HEK293 (cell line): Measurements from ENCODE around the gene TNS1.

Source experiments
- CTCF ChIA-PET: fragments of 350-600 bp; formaldehyde crosslinking; extraction: SDS; loops from one replicate; lab custom pipeline; 2021; ENCODE audit warnings: antibody characterized with exemption; lab: Yijun Ruan, JAX
- POLR2A ChIA-PET: fragments of 300-600 bp; formaldehyde crosslinking; extraction: SDS; loops from one replicate; lab custom pipeline; 2020; ENCODE audit warnings: antibody characterized with exemption, inconsistent platforms; lab: Yijun Ruan, JAX
- H3K27ac ChIP-seq: fragments of 200-500 bp; sonication (Bioruptor generic); 2 replicates; pipeline ENCODE4 v1.5.1; 2014; ENCODE audit warnings: low read depth, low read length, control low read depth, inconsistent platforms; ENCODE audit errors: extremely low read depth
- H3K36me3 ChIP-seq, 2 experiments: fragments of 200-500 bp in 1 of 2; sonication (Bioruptor generic) in 1 of 2; 1 replicate in 1 of 2; 2 replicates in 1 of 2; pipeline ENCODE4 v1.5.1; 2014 to 2017; ENCODE audit warnings: inconsistent platforms in 2 of 2, low read length in 2 of 2; ENCODE audit not compliant: control insufficient read depth in 2 of 2, insufficient read depth in 1 of 2
- H3K4me1 ChIP-seq: fragments of 200-500 bp; sonication (Bioruptor generic); 2 replicates; pipeline ENCODE4 v1.5.1; 2014; ENCODE audit warnings: mild to moderate bottlenecking, low read length, inconsistent platforms; ENCODE audit not compliant: control insufficient read depth, insufficient read depth
- H3K4me3 ChIP-seq: 2 replicates; pipeline ENCODE4 v1.5.1; 2011; ENCODE audit warnings: low read depth, mild to moderate bottlenecking, control low read depth, low read length, moderate library complexity
- H3K9me3 ChIP-seq: fragments of 200-500 bp; sonication (Bioruptor generic); 2 replicates; pipeline ENCODE4 v1.5.1; 2014; ENCODE audit warnings: low read depth, low read length, inconsistent platforms; ENCODE audit not compliant: control insufficient read depth, insufficient read depth
- GLI4 ChIP-seq: fragments of 450-650 bp; formaldehyde crosslinking; IDR thresholded peaks from 2 replicates; pipeline ENCODE4 v1.5.1; 2016; ENCODE audit warnings: missing biosample characterization, missing genetic modification characterization
- KLF10 ChIP-seq: fragments of 450-650 bp; IDR thresholded peaks from 2 replicates; pipeline ENCODE4 v1.5.1; 2018; ENCODE audit warnings: missing biosample characterization, mild to moderate bottlenecking, missing genetic modification characterization
- KLF16 ChIP-seq: fragments of 450-650 bp; formaldehyde crosslinking; IDR thresholded peaks from 2 replicates; pipeline ENCODE4 v1.5.1; 2017; ENCODE audit warnings: missing biosample characterization, missing genetic modification characterization
- KLF8 ChIP-seq: fragments of 450-650 bp; formaldehyde crosslinking; IDR thresholded peaks from 2 replicates; pipeline ENCODE4 v1.5.1; 2016; ENCODE audit warnings: missing biosample characterization, missing genetic modification characterization
- KLF9 ChIP-seq: fragments of 450-650 bp; formaldehyde crosslinking; IDR thresholded peaks from 2 replicates; pipeline ENCODE4 v1.5.1; 2016; ENCODE audit warnings: missing biosample characterization, missing genetic modification characterization, low read depth
- SCRT1 ChIP-seq: fragments of 450-650 bp; formaldehyde crosslinking; IDR thresholded peaks from 2 replicates; pipeline ENCODE4 v1.5.1; 2016; ENCODE audit warnings: missing biosample characterization, missing genetic modification characterization, borderline replicate concordance
- SETDB1 ChIP-seq: IDR thresholded peaks from one replicate; pipeline ENCODE4 v1.6.1; 2017; ENCODE audit warnings: mild to moderate bottlenecking, low read length, moderate library complexity, mixed read lengths; ENCODE audit not compliant: insufficient read length
- ZBTB8A ChIP-seq: fragments of 450-650 bp; formaldehyde crosslinking; IDR thresholded peaks from 2 replicates; pipeline ENCODE4 v1.5.1; 2016; ENCODE audit warnings: missing biosample characterization, missing genetic modification characterization
- ZFP37 ChIP-seq: fragments of 450-650 bp; formaldehyde crosslinking; IDR thresholded peaks from 2 replicates; pipeline ENCODE4 v1.5.1; 2016; ENCODE audit warnings: missing biosample characterization, missing genetic modification characterization
- ZNF146 ChIP-seq: fragments of 450-650 bp; formaldehyde crosslinking; IDR thresholded peaks from 2 replicates; pipeline ENCODE4 v1.5.1; 2016; ENCODE audit warnings: missing biosample characterization, missing genetic modification characterization
- ZNF157 ChIP-seq: fragments of 450-650 bp; formaldehyde crosslinking; IDR thresholded peaks from 2 replicates; pipeline ENCODE4 v1.5.1; 2016; ENCODE audit warnings: missing biosample characterization, missing genetic modification characterization
- ZNF174 ChIP-seq: fragments of 450-650 bp; formaldehyde crosslinking; IDR thresholded peaks from 2 replicates; pipeline ENCODE4 v1.5.0; 2017; ENCODE audit warnings: missing biosample characterization, mild to moderate bottlenecking, missing genetic modification characterization
- ZNF239 ChIP-seq: fragments of 450-650 bp; formaldehyde crosslinking; IDR thresholded peaks from 2 replicates; pipeline ENCODE4 v1.5.1; 2016; ENCODE audit warnings: missing biosample characterization, missing genetic modification characterization
- ZNF341 ChIP-seq: fragments of 450-650 bp; formaldehyde crosslinking; IDR thresholded peaks from 2 replicates; pipeline ENCODE4; 2016; ENCODE audit warnings: low read depth, missing biosample characterization, missing genetic modification characterization
- ZNF404 ChIP-seq: fragments of 450-650 bp; formaldehyde crosslinking; IDR thresholded peaks from 2 replicates; pipeline ENCODE4 v1.5.1; 2017; ENCODE audit warnings: missing biosample characterization, missing genetic modification characterization
- ZNF423 ChIP-seq: fragments of 450-650 bp; formaldehyde crosslinking; IDR thresholded peaks from 2 replicates; pipeline ENCODE4 v1.5.1; 2016; ENCODE audit warnings: missing biosample characterization, missing genetic modification characterization
- ZNF521 ChIP-seq: fragments of 450-650 bp; formaldehyde crosslinking; IDR thresholded peaks from 2 replicates; pipeline ENCODE4 v1.5.1; 2017; ENCODE audit warnings: missing biosample characterization, mild to moderate bottlenecking, missing genetic modification characterization
- ZNF558 ChIP-seq: fragments of 450-650 bp; formaldehyde crosslinking; IDR thresholded peaks from 2 replicates; pipeline ENCODE4 v1.5.1; 2016; ENCODE audit warnings: missing biosample characterization, missing genetic modification characterization
- TF ChIP-seq, protein P1 (sequence below): fragments of 450-650 bp; formaldehyde crosslinking; IDR thresholded peaks from 2 replicates; pipeline ENCODE4 v1.5.1; 2017; ENCODE audit warnings: missing biosample characterization, missing genetic modification characterization
- TF ChIP-seq, protein P2 (sequence below): fragments of 450-650 bp; formaldehyde crosslinking; IDR thresholded peaks from 2 replicates; pipeline ENCODE4 v1.5.1; 2016; ENCODE audit warnings: missing biosample characterization, missing genetic modification characterization
- TF ChIP-seq, protein P3 (sequence below): fragments of 450-650 bp; formaldehyde crosslinking; IDR thresholded peaks from 2 replicates; pipeline ENCODE4 v1.5.1; 2017; ENCODE audit warnings: missing biosample characterization, missing genetic modification characterization
- TF ChIP-seq, protein P4 (sequence below): fragments of 450-650 bp; formaldehyde crosslinking; IDR thresholded peaks from 2 replicates; pipeline ENCODE4 v1.5.1; 2016; ENCODE audit warnings: missing biosample characterization, missing genetic modification characterization, borderline replicate concordance
- TF ChIP-seq, protein P5 (sequence below): fragments of 450-650 bp; formaldehyde crosslinking; IDR thresholded peaks from 2 replicates; pipeline ENCODE4 v1.5.1; 2016; ENCODE audit warnings: missing biosample characterization, missing genetic modification characterization

Gene TNS1

DNA sequence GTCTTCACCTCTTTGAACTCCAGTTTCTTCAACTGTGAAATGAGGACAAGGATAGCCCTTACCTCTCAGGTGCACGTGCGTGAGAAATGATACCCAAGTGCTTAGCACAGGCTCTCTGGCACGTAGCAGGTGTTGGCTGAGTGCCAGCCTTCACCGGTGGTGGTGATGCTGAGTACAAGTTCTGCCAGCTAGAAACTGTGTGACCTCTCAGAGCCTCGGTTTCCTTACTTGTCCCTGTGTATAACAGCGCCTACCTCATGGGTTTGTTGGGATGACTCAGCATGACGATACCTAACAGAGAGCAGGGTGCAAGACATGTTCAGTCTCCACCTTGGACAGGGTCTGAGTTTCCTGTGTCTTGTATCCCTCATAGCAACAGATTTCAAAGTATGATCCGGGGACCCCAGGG is 205.1 kb downstream of the TNS1 start:
- no peaks in the 10 kb centered on the region for H3K4me1 ChIP-seq
- H3K9me3 ChIP-seq: no peaks in the 10 kb centered on the region
- no peaks in the 10 kb centered on the region for H3K36me3 ChIP-seq
- H3K4me3 ChIP-seq: no peak overlapping the region
- H3K27ac ChIP-seq: no peak overlapping the region
- TF ChIP-seq KLF9 (tag by site-specific recombination) (no peak), ZNF174 (tag by site-specific recombination) (no peak), ZNF521 (no peak), SCRT1 (no peak), KLF8 (tag by site-specific recombination) (no peak)
- TF ChIP-seq, protein P1, sequence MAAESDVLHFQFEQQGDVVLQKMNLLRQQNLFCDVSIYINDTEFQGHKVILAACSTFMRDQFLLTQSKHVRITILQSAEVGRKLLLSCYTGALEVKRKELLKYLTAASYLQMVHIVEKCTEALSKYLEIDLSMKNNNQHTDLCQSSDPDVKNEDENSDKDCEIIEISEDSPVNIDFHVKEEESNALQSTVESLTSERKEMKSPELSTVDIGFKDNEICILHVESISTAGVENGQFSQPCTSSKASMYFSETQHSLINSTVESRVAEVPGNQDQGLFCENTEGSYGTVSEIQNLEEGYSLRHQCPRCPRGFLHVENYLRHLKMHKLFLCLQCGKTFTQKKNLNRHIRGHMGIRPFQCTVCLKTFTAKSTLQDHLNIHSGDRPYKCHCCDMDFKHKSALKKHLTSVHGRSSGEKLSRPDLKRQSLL: no peak
- ChIA-PET CTCF (interaction anchor here (0.6 to 0.7 kb wide), 2 partner anchors 9 to 241 kb away, joined by 4 to 5 read pairs; no protein-coding TSS in a partner anchor), POLR2A (no interaction called here)

DNA sequence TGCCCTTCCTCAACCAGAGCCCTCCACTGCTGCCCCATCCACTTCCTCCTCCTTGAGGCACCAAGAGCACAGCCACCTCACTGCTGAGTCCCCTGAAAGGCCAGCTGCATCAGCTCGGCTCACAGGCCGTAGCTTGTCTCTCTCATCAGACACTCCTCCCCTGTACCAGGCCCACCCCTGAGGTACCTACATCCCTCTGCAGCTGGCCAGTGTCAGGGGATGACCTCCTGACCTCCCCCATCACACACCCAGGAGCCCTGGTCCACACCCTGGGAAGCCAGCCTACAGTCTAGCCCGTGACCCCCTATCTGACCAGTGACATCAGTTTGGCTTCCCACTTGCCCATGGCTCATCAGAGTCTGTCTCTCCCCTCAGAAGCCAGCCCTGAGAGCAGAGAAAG is 205.6 kb downstream of the TNS1 start:
- H3K36me3 ChIP-seq: no peaks in the 10 kb centered on the region
- no peak for TF ChIP-seq SETDB1
- no peak for TF ChIP-seq KLF10
- TF ChIP-seq, protein P2, sequence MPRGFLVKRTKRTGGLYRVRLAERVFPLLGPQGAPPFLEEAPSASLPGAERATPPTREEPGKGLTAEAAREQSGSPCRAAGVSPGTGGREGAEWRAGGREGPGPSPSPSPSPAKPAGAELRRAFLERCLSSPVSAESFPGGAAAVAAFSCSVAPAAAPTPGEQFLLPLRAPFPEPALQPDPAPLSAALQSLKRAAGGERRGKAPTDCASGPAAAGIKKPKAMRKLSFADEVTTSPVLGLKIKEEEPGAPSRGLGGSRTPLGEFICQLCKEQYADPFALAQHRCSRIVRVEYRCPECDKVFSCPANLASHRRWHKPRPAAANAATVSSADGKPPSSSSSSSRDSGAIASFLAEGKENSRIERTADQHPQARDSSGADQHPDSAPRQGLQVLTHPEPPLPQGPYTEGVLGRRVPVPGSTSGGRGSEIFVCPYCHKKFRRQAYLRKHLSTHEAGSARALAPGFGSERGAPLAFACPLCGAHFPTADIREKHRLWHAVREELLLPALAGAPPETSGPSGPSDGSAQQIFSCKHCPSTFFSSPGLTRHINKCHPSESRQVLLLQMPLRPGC (tag by site-specific recombination): no peak
- no peak for TF ChIP-seq ZNF146 (tag by site-specific recombination)
- TF ChIP-seq ZNF157 (tag by site-specific recombination): no peak
- TF ChIP-seq ZNF341 (tag by site-specific recombination): no peak
- TF ChIP-seq ZNF404 (tag by site-specific recombination): no peak
- TF ChIP-seq ZNF423 (tag by site-specific recombination): no peak
- TF ChIP-seq ZNF239 (tag by site-specific recombination): no peak
- TF ChIP-seq, protein P3, sequence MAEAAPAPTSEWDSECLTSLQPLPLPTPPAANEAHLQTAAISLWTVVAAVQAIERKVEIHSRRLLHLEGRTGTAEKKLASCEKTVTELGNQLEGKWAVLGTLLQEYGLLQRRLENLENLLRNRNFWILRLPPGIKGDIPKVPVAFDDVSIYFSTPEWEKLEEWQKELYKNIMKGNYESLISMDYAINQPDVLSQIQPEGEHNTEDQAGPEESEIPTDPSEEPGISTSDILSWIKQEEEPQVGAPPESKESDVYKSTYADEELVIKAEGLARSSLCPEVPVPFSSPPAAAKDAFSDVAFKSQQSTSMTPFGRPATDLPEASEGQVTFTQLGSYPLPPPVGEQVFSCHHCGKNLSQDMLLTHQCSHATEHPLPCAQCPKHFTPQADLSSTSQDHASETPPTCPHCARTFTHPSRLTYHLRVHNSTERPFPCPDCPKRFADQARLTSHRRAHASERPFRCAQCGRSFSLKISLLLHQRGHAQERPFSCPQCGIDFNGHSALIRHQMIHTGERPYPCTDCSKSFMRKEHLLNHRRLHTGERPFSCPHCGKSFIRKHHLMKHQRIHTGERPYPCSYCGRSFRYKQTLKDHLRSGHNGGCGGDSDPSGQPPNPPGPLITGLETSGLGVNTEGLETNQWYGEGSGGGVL (tag by site-specific recombination): no peak
- TF ChIP-seq SCRT1: no peak
- no peak for TF ChIP-seq ZFP37 (tag by site-specific recombination)
- TF ChIP-seq ZNF558 (tag by site-specific recombination): no peak
- TF ChIP-seq, protein P4, sequence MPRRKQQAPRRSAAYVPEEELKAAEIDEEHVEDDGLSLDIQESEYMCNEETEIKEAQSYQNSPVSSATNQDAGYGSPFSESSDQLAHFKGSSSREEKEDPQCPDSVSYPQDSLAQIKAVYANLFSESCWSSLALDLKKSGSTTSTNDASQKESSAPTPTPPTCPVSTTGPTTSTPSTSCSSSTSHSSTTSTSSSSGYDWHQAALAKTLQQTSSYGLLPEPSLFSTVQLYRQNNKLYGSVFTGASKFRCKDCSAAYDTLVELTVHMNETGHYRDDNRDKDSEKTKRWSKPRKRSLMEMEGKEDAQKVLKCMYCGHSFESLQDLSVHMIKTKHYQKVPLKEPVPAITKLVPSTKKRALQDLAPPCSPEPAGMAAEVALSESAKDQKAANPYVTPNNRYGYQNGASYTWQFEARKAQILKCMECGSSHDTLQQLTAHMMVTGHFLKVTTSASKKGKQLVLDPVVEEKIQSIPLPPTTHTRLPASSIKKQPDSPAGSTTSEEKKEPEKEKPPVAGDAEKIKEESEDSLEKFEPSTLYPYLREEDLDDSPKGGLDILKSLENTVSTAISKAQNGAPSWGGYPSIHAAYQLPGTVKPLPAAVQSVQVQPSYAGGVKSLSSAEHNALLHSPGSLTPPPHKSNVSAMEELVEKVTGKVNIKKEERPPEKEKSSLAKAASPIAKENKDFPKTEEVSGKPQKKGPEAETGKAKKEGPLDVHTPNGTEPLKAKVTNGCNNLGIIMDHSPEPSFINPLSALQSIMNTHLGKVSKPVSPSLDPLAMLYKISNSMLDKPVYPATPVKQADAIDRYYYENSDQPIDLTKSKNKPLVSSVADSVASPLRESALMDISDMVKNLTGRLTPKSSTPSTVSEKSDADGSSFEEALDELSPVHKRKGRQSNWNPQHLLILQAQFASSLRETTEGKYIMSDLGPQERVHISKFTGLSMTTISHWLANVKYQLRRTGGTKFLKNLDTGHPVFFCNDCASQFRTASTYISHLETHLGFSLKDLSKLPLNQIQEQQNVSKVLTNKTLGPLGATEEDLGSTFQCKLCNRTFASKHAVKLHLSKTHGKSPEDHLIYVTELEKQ (tag by site-specific recombination): no peak
- no peak for TF ChIP-seq ZBTB8A (tag by site-specific recombination)
- TF ChIP-seq GLI4 (tag by site-specific recombination): no peak
- TF ChIP-seq KLF16 (tag by site-specific recombination): no peak
- TF ChIP-seq, protein P5, sequence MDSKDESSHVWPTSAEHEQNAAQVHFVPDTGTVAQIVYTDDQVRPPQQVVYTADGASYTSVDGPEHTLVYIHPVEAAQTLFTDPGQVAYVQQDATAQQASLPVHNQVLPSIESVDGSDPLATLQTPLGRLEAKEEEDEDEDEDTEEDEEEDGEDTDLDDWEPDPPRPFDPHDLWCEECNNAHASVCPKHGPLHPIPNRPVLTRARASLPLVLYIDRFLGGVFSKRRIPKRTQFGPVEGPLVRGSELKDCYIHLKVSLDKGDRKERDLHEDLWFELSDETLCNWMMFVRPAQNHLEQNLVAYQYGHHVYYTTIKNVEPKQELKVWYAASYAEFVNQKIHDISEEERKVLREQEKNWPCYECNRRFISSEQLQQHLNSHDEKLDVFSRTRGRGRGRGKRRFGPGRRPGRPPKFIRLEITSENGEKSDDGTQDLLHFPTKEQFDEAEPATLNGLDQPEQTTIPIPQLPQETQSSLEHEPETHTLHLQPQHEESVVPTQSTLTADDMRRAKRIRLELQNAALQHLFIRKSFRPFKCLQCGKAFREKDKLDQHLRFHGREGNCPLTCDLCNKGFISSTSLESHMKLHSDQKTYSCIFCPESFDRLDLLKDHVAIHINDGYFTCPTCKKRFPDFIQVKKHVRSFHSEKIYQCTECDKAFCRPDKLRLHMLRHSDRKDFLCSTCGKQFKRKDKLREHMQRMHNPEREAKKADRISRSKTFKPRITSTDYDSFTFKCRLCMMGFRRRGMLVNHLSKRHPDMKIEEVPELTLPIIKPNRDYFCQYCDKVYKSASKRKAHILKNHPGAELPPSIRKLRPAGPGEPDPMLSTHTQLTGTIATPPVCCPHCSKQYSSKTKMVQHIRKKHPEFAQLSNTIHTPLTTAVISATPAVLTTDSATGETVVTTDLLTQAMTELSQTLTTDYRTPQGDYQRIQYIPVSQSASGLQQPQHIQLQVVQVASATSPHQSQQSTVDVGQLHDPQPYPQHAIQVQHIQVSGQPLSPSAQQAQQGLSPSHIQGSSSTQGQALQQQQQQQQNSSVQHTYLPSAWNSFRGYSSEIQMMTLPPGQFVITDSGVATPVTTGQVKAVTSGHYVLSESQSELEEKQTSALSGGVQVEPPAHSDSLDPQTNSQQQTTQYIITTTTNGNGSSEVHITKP (tag by site-specific recombination): no peak
- no peak overlapping the region for H3K27ac ChIP-seq
- CTCF ChIA-PET: interaction anchor here (0.7 to 1.5 kb wide), 3 partner anchors 8 to 90 kb away, joined by 3 to 4 read pairs (median 3); no protein-coding TSS in a partner anchor
- no peak overlapping the region for H3K4me3 ChIP-seq
- no peaks in the 10 kb centered on the region for H3K9me3 ChIP-seq
- POLR2A ChIA-PET: no interaction called here
- no peaks in the 10 kb centered on the region for H3K4me1 ChIP-seq
